ENCODE measurements around the gene COPS9.

- TF ChIP-seq, protein P1, sequence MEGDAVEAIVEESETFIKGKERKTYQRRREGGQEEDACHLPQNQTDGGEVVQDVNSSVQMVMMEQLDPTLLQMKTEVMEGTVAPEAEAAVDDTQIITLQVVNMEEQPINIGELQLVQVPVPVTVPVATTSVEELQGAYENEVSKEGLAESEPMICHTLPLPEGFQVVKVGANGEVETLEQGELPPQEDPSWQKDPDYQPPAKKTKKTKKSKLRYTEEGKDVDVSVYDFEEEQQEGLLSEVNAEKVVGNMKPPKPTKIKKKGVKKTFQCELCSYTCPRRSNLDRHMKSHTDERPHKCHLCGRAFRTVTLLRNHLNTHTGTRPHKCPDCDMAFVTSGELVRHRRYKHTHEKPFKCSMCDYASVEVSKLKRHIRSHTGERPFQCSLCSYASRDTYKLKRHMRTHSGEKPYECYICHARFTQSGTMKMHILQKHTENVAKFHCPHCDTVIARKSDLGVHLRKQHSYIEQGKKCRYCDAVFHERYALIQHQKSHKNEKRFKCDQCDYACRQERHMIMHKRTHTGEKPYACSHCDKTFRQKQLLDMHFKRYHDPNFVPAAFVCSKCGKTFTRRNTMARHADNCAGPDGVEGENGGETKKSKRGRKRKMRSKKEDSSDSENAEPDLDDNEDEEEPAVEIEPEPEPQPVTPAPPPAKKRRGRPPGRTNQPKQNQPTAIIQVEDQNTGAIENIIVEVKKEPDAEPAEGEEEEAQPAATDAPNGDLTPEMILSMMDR (IDR thresholded peaks at IDR 0.05): no peak
- no peak for TF ChIP-seq POLR2A (IDR thresholded peaks at IDR 0.05)
These were observed 6.8 kb upstream of the COPS9 start for GRCh38 chr2:240142859-240143258.
